Peyer's patch (tissue), 4 donors: Measurements from ENCODE around the gene NAAA.

Source experiments
- POLR2A ChIP-seq, 2 donors: fragments of 450-650 bp; IDR thresholded peaks; one replicate each; pipeline ENCODE4 v1.5.1; 2017; ENCODE audit warnings: antibody characterized with exemption in 2 of 2, mild to moderate bottlenecking in 2 of 2, moderate library complexity in 2 of 2
- TF ChIP-seq, protein P1 (sequence below), 6 experiments: fragments of 450-650 bp in 4 of 6; fragments of 200-600 bp in 2 of 6; sonication (generic) in 1 of 6; IDR thresholded peaks; one replicate each; pipeline ENCODE4 v1.5.1; 2017 to 2019; ENCODE audit warnings: antibody characterized with exemption in 6 of 6, mild to moderate bottlenecking in 3 of 6, moderate library complexity in 1 of 6

DNA sequence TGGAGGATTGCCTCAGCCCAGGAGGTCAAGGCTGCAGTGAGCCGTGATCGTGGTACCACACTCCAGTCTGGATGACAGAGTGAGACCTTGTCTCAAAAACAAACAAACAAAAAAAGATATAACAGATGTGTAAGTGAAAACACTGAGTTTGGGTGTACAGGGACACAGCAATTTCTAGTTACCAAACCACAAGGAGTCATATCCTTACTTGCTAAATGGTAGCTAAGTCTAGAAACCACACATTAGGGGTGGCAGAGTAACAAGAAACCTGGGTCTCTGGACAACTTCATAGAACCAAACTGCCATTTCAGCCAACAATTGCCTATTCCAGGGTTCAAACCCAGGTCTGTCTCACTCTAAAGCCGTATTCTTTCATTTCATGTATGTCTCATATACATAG lies 59.3 kb downstream of the NAAA start:
- TF ChIP-seq, protein P1, sequence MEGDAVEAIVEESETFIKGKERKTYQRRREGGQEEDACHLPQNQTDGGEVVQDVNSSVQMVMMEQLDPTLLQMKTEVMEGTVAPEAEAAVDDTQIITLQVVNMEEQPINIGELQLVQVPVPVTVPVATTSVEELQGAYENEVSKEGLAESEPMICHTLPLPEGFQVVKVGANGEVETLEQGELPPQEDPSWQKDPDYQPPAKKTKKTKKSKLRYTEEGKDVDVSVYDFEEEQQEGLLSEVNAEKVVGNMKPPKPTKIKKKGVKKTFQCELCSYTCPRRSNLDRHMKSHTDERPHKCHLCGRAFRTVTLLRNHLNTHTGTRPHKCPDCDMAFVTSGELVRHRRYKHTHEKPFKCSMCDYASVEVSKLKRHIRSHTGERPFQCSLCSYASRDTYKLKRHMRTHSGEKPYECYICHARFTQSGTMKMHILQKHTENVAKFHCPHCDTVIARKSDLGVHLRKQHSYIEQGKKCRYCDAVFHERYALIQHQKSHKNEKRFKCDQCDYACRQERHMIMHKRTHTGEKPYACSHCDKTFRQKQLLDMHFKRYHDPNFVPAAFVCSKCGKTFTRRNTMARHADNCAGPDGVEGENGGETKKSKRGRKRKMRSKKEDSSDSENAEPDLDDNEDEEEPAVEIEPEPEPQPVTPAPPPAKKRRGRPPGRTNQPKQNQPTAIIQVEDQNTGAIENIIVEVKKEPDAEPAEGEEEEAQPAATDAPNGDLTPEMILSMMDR (IDR thresholded peaks at IDR 0.05): no peak
- TF ChIP-seq POLR2A (IDR thresholded peaks at IDR 0.05): no peak
